Central memory CD8-positive, alpha-beta T cell (primary cell): ENCODE results near the gene MARK3.

Experiments used
- ATAC-seq: fragments of 150-1000 bp; cut with Tn5 transposase; replicated peaks from 2 replicates; pipeline ENCODE4 v1.10.0; 2022; ENCODE audit warnings: mild to moderate bottlenecking, moderate FRiP score, moderate number of reproducible peaks; ENCODE audit not compliant: poor library complexity, severe bottlenecking; ENCODE audit errors: extremely low read depth
- DNase-seq, 2 donors: peaks; one replicate each; pipeline ENCODE4 v3.0.0; 2021; ENCODE audit warnings: low spot score in 2 of 2
- H3K27ac Mint-ChIP-seq: one replicate; pipeline ENCODE4 v1.8.0; 2022; ENCODE audit warnings: low read depth, mild to moderate bottlenecking, moderate library complexity, mixed read lengths
- H3K27me3 Mint-ChIP-seq: one replicate; pipeline ENCODE4 v1.8.0; 2022; ENCODE audit warnings: mixed read lengths
- H3K36me3 Mint-ChIP-seq: one replicate; pipeline ENCODE4 v1.8.0; 2022; ENCODE audit warnings: mild to moderate bottlenecking, moderate library complexity, mixed read lengths; ENCODE audit not compliant: insufficient read depth
- H3K4me1 Mint-ChIP-seq: one replicate; pipeline ENCODE4 v1.8.0; 2022; ENCODE audit warnings: mixed read lengths
- H3K4me3 Mint-ChIP-seq: one replicate; pipeline ENCODE4 v1.8.0; 2022; ENCODE audit warnings: mild to moderate bottlenecking, moderate library complexity, mixed read lengths
- H3K9me3 Mint-ChIP-seq: one replicate; pipeline ENCODE4 v1.8.0; 2022; ENCODE audit warnings: mixed read lengths

MARK3 gene

DNA sequence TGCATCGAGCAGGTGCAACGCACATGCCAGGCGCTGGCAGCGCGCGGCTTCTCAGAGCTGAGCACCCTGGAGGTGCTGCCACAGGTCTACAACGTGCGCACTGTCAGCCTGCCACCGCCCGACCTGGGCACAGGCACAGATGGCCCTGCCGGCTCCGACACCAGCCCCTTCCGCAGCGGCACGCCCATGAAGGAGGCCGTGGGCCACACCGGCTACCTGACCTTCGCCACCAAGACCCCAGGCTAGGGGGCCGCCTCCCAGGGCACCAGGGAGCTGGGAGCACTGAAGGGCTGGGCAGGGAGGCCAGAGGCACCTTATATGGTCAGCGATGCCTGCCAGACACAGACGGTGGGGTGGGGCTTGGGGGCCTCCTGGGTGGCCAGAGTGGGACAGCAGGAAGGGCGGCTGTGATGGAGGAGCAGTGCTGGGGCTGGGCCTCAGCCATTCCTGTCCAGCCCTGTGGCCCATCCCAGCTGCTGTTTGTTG lies 149.4 kb downstream of the MARK3 start:
- Mint-ChIP-seq H3K27ac (no peak overlapping the region), H3K9me3 (no peaks in the 10 kb centered on the region), H3K4me3 (no peak overlapping the region), H3K36me3 (peaks cover 15% of the 10 kb centered on the region), H3K4me1 (peaks cover 19% of the 10 kb centered on the region), H3K27me3 (no peaks in the 10 kb centered on the region)
- no peak for ATAC-seq
- no peak for DNase-seq

DNA sequence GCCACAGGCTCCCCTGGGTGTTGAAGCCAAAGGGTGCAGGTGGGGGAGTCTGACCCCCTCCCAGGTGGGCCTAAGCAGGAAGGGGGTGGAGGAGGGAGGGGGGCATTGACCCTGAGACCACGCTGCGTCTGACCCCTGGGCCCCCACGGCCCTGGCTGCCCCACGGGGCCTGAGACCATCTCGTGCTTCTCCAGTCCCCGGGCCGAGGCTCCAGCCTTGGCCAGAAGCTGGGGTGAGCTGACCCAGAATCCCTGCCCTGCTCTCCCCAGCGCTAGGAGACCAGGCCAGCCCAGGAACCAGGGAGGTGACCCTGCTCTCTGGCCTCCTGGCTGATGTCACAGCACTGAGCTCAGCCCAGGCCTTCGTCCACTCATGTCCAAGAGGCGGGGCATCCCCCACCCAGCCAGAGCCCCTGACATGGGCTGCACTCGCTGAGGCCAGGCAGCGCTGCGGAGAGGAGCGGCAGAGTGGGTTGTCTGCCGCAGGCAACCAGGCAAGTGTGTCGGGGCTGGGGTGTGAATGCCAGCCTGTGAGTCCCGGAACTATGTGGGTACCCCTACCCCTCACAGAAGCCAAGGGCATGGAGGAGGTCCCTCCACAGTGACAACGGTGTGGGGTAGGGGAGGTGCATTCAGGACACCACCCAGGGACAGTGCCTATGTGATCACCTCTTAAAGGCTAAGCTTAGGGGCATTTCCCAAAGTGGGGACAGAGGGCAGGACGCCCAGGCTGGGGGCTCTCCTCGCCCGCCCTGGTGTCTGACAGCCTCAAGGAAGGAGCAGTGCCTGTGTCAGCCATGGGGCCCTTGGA lies 150.1 kb downstream of the MARK3 start:
- Mint-ChIP-seq H3K9me3 (no peaks in the 10 kb centered on the region), H3K27ac (no peak overlapping the region), H3K36me3 (peaks cover 12% of the 10 kb centered on the region), H3K4me1 (peaks cover 12% of the 10 kb centered on the region), H3K4me3 (no peak overlapping the region), H3K27me3 (no peaks in the 10 kb centered on the region)
- ATAC-seq (no peak), DNase-seq (no peak)

DNA sequence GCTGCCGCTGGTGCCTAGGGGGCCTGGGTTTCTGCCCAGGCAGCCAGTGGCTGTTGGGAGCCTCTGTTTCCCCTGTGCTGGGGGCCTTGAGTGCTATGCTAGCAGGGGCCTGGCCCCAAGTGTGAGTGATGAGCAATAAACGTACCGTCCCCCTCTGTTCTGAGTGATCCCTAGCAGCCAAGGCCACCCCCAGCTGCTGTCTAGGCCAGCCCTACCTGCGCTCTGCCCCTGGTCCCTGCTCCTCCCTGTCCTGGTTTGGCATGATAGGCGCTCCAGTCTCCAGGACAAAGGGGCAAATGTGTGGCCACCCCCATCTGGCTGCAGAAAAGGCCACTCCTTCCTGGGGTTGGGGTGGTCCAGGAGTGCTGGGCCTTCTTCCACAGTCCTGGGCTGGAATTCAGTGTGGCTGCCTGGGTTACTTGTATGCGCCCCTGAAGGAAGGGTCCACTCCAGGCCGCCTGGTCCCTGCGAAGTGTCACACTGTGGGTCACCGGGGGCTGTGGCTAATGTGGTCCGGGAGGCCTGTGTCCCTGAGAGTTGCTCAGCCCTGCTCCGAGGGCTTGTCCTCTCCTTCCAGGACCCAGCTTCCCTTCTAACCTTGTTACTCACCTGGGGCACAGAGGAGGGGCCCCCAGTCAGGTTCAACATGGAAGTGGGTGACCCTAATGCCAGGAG lies 150.8 kb downstream of the MARK3 start:
- Mint-ChIP-seq H3K4me3 (no peak overlapping the region), H3K9me3 (no peaks in the 10 kb centered on the region), H3K36me3 (peaks cover 8% of the 10 kb centered on the region), H3K27ac (no peak overlapping the region), H3K4me1 (peaks cover 8% of the 10 kb centered on the region), H3K27me3 (no peaks in the 10 kb centered on the region)
- DNase-seq = no peak
- no peak for ATAC-seq

GRCh38 chr14:103536693-103537092 lies 151.5 kb downstream of the MARK3 start:
- ATAC-seq = no peak
- H3K4me1 Mint-ChIP-seq = peaks cover 1% of the 10 kb centered on the region
- no peak for DNase-seq
- H3K36me3 Mint-ChIP-seq = peaks cover 6% of the 10 kb centered on the region
- H3K9me3 Mint-ChIP-seq = no peaks in the 10 kb centered on the region
- H3K27ac Mint-ChIP-seq = no peak overlapping the region
- H3K27me3 Mint-ChIP-seq = no peaks in the 10 kb centered on the region
- H3K4me3 Mint-ChIP-seq = no peak overlapping the region

GRCh38 chr14:103537175-103537990 lies 152.2 kb downstream of the MARK3 start:
- peaks cover 6% of the 10 kb centered on the region for H3K36me3 Mint-ChIP-seq
- H3K9me3 Mint-ChIP-seq = no peaks in the 10 kb centered on the region
- no peak for ATAC-seq

DNA sequence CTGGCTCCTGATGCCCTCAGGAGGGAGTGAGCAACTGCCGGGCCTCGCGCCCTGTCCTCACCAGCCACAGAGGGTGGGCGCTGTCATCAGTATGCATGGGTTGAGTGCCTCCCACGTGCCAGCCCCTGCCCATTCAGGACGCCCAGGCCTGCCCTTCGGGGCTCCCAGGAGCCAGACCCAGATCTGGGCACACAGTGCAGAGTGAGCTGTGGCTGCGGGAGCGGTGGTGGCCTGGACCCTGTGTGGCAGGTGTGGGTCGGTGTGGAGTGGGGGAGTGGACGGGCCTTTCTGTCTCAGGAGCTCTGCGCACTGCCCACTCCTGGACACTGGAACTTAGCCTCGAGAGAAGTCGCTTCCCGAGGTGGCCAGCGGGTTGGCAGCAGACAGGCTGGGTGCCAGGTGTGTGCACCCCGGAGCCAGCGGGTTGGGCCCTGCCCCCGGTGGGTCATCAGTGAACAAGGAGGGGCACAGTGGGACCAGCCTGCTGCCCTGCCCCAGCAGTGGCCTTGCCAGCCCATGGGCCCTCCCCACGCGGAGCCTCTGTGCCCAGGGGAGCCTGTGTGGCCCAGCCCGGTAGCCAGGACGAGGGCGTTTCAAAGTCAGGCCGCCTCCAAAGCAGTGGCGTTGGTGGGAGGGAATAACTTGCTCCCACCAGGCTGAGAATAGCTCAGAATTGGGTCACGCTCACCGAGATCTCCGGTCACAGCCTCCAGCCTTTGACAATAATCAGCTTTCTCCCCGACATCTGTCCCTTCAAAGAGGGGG lies 153.3 kb downstream of the MARK3 start:
- DNase-seq (no peak), ATAC-seq (no peak)
- no peaks in the 10 kb centered on the region for H3K4me1 Mint-ChIP-seq
- no peaks in the 10 kb centered on the region for H3K9me3 Mint-ChIP-seq
- peaks cover 6% of the 10 kb centered on the region for H3K36me3 Mint-ChIP-seq
- H3K4me3 Mint-ChIP-seq = no peak overlapping the region
- H3K27me3 Mint-ChIP-seq = no peaks in the 10 kb centered on the region
- H3K27ac Mint-ChIP-seq = no peak overlapping the region

More at GRCh38 chr14:103537175-103537990, 152.2 kb downstream of the MARK3 start:
- H3K27me3 Mint-ChIP-seq = no peaks in the 10 kb centered on the region
- H3K4me3 Mint-ChIP-seq = no peak overlapping the region
- DNase-seq = no peak
- H3K4me1 Mint-ChIP-seq = no peaks in the 10 kb centered on the region
- H3K27ac Mint-ChIP-seq = no peak overlapping the region

GRCh38 chr14:103539056-103539825 lies 154.0 kb downstream of the MARK3 start:
- DNase-seq = no peak
- Mint-ChIP-seq H3K4me3 (no peak overlapping the region), H3K27me3 (no peaks in the 10 kb centered on the region), H3K36me3 (peaks cover 6% of the 10 kb centered on the region), H3K9me3 (no peaks in the 10 kb centered on the region), H3K27ac (no peak overlapping the region), H3K4me1 (no peaks in the 10 kb centered on the region)
- peak; percentile 24 for ATAC-seq

DNA sequence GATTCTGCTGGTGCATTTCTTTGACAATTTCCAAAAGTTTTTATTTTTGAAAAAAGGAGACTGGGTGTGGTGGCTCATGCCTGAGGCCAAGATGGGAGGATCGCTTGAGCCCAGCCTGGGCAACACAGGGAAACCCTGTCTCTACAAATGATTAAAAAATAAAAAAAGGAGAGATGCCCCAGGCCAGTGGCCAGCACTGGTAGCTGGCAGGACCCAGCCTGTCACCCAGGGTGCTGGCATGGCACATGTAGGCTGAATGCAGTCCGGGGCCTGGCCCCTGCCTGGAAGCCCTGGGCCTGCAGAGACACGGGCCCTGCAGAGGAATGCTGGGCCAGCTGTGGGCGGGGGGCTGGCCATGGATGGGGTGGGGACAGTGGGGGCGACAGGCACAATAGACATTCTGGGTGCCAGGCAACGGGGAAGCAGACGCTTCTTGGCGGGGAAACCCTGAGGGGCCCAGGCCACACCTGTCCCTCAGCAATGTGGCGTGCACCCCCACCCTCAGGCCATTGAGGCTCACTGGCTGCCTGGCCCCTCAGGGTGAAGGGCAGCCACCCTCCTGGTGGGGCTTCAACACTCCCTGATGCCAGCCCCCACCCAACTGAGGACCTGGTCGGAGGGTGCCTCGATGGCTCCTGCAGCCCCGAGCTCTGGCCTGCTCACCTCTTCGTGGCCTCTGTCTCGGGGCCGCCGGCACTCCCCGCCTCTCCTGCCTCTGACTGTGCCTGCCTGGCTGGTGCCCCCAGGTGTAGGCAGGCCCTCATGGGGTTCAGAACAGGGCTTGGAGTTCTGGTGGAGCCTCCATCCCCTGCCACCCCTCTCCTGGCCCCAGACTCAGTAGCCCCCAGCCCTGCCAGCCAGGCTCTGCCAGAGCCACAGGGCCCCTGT lies 155.8 kb downstream of the MARK3 start:
- no peak overlapping the region for H3K4me3 Mint-ChIP-seq
- no peaks in the 10 kb centered on the region for H3K27me3 Mint-ChIP-seq
- peaks cover 4% of the 10 kb centered on the region for H3K36me3 Mint-ChIP-seq
- DNase-seq (no peak), ATAC-seq (no peak)
- H3K27ac Mint-ChIP-seq = no peak overlapping the region
- H3K4me1 Mint-ChIP-seq = no peaks in the 10 kb centered on the region
- H3K9me3 Mint-ChIP-seq = no peaks in the 10 kb centered on the region

- ATAC-seq (no peak), DNase-seq (no peak)
- Mint-ChIP-seq H3K9me3 (no peaks in the 10 kb centered on the region), H3K4me3 (no peak overlapping the region), H3K36me3 (peaks cover 5% of the 10 kb centered on the region), H3K27me3 (no peaks in the 10 kb centered on the region), H3K4me1 (peaks cover 5% of the 10 kb centered on the region), H3K27ac (no peak overlapping the region)
Measured at GRCh38 chr14:103541709-103542604, 156.7 kb downstream of the MARK3 start.

DNA sequence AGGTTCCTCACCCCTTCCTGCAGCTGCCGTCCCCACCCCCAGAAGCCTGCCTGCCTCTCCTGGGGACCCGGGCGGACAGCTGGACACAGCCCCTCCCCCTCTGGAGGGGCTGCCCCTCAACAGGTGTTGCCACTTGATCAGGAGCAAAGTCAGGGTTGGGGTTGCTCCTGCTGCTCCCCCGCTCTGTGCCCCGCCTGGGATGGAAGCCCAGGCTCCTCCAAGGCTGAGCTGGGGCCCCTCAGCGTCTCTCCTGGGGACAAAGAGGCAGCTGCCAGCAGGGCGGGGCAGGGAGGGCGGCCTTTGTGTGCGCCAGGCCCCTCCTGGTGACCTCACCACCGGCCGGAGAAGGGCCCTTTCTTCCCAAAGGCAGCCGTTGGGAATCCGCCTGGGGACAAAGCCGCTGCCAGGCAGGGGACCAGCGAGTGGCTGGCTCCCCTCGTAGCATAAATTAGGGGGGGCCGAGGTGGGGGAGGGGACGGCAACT lies 157.4 kb downstream of the MARK3 start:
- Mint-ChIP-seq H3K4me1 (peaks cover 5% of the 10 kb centered on the region), H3K27me3 (no peaks in the 10 kb centered on the region), H3K4me3 (no peak overlapping the region), H3K36me3 (peaks cover 4% of the 10 kb centered on the region), H3K9me3 (no peaks in the 10 kb centered on the region), H3K27ac (no peak overlapping the region)
- no peak for ATAC-seq
- DNase-seq = no peak
